ENCODE measurements around the gene AP2A2. TPM values are rescaled to one million over a fixed set of nuclear protein-coding genes. Genes with fewer than 3 reads are reported as not detected.

AP2A2 gene
- total RNA-seq, 2 experiments from 2014 or later, result 45.9 to 46.6 TPM

DNA sequence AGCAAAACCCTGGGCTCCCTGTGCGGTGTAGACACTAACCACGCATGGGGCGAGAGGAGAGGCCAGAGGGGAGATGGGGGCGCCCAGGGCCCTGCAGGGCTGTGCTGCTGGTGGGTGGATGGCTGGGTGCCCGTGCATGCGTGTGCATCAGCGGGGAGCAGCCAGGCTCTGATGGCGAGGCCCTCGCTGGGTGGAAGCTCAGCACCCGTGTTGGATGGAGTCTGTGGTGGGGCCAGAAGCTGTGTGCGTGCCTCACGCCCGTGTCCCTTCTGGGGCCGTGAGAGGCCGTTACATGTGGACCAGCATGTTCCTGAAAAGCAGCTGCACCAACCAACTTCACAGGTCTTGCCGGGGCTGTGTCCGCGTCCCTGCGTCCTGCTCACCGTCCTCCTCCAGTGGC, 77.5 kb downstream of the AP2A2 start:
- no peaks in the 10 kb centered on the region for H3K27me3 Mint-ChIP-seq
- H3K27ac Mint-ChIP-seq, result no peak overlapping the region
- POLR2A ChIA-PET, result no interaction called here
- DNase-seq (no peak), ATAC-seq (ENCODE audit: poor library complexity) (no peak)
- H3K9me3 Mint-ChIP-seq, result no peaks in the 10 kb centered on the region
- no peaks in the 10 kb centered on the region for H3K4me1 Mint-ChIP-seq (ENCODE audit: low read depth)
- H3K9me3 ChIP-seq (ENCODE audit: control insufficient read depth in 1 of 2, insufficient read depth in 1 of 2, low read length in 2 of 2), result no peaks in the 10 kb centered on the region
- peaks cover 72% of the 10 kb centered on the region for H3K36me3 Mint-ChIP-seq (ENCODE audit: low read depth)
- CTCF ChIA-PET, result no interaction called here
- no peak overlapping the region for H3K4me3 ChIP-seq (ENCODE audit: low read length)
- no peak overlapping the region for H3K4me3 Mint-ChIP-seq
- no peak overlapping the region for H3K27ac ChIP-seq (ENCODE audit: low read depth in 1 of 2, low read length in 2 of 2)
- peaks cover 76% of the 10 kb centered on the region for H3K36me3 ChIP-seq (ENCODE audit: insufficient read depth, low read length)
- H3K4me1 ChIP-seq (ENCODE audit: insufficient read depth, low read length), result no peaks in the 10 kb centered on the region
- H3K27me3 ChIP-seq (ENCODE audit: control insufficient read depth in 1 of 2, insufficient read depth in 2 of 2, low read length in 2 of 2), result no peaks in the 10 kb centered on the region
- intact Hi-C loops (cut with DNase I, micrococcal nuclease), result no loop called here
- TF ChIP-seq, protein P1, sequence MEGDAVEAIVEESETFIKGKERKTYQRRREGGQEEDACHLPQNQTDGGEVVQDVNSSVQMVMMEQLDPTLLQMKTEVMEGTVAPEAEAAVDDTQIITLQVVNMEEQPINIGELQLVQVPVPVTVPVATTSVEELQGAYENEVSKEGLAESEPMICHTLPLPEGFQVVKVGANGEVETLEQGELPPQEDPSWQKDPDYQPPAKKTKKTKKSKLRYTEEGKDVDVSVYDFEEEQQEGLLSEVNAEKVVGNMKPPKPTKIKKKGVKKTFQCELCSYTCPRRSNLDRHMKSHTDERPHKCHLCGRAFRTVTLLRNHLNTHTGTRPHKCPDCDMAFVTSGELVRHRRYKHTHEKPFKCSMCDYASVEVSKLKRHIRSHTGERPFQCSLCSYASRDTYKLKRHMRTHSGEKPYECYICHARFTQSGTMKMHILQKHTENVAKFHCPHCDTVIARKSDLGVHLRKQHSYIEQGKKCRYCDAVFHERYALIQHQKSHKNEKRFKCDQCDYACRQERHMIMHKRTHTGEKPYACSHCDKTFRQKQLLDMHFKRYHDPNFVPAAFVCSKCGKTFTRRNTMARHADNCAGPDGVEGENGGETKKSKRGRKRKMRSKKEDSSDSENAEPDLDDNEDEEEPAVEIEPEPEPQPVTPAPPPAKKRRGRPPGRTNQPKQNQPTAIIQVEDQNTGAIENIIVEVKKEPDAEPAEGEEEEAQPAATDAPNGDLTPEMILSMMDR (IDR thresholded peaks at IDR 0.05), result no peak

- H3K36me3 Mint-ChIP-seq (ENCODE audit: low read depth), result peaks cover 83% of the 10 kb centered on the region
- H3K4me3 Mint-ChIP-seq, result no peak overlapping the region
- no peak for DNase-seq
- H3K27me3 ChIP-seq (ENCODE audit: control insufficient read depth in 1 of 2, insufficient read depth in 2 of 2, low read length in 2 of 2), result no peaks in the 10 kb centered on the region
- TF ChIP-seq, protein P1 (IDR thresholded peaks at IDR 0.05), result no peak
- H3K27ac Mint-ChIP-seq, result no peak overlapping the region
- no peaks in the 10 kb centered on the region for H3K9me3 ChIP-seq (ENCODE audit: control insufficient read depth in 1 of 2, insufficient read depth in 1 of 2, low read length in 2 of 2)
- H3K27me3 Mint-ChIP-seq, result no peaks in the 10 kb centered on the region
- H3K36me3 ChIP-seq (ENCODE audit: insufficient read depth, low read length), result peaks cover 84% of the 10 kb centered on the region
- ChIA-PET POLR2A (no interaction called here), CTCF (no interaction called here)
- no peaks in the 10 kb centered on the region for H3K4me1 Mint-ChIP-seq (ENCODE audit: low read depth)
- H3K27ac ChIP-seq (ENCODE audit: low read depth in 1 of 2, low read length in 2 of 2), result no peak overlapping the region
- no peak overlapping the region for H3K4me3 ChIP-seq (ENCODE audit: low read length)
- no peaks in the 10 kb centered on the region for H3K4me1 ChIP-seq (ENCODE audit: insufficient read depth, low read length)
- ATAC-seq (ENCODE audit: poor library complexity), result no peak
- intact Hi-C loops (cut with DNase I, micrococcal nuclease), result no loop called here
- H3K9me3 Mint-ChIP-seq, result no peaks in the 10 kb centered on the region
These were observed 80.3 kb downstream of the AP2A2 start for GRCh38 chr11:1005928-1006327.

GRCh38 chr11:1006762-1007161, 81.1 kb downstream of the AP2A2 start:
- H3K4me1 ChIP-seq (ENCODE audit: insufficient read depth, low read length), result no peaks in the 10 kb centered on the region
- H3K4me3 ChIP-seq (ENCODE audit: low read length), result no peak overlapping the region
- DNase-seq, result no peak
- TF ChIP-seq, protein P1 (IDR thresholded peaks at IDR 0.05), result no peak
- no peaks in the 10 kb centered on the region for H3K9me3 ChIP-seq (ENCODE audit: control insufficient read depth in 1 of 2, insufficient read depth in 1 of 2, low read length in 2 of 2)
- ChIA-PET CTCF (no interaction called here), POLR2A (no interaction called here)
- no peaks in the 10 kb centered on the region for H3K27me3 Mint-ChIP-seq
- H3K36me3 ChIP-seq (ENCODE audit: insufficient read depth, low read length), result peaks cover 84% of the 10 kb centered on the region
- H3K27me3 ChIP-seq (ENCODE audit: control insufficient read depth in 1 of 2, insufficient read depth in 2 of 2, low read length in 2 of 2), result no peaks in the 10 kb centered on the region
- intact Hi-C loops (cut with DNase I, micrococcal nuclease), result no loop called here
- no peaks in the 10 kb centered on the region for H3K9me3 Mint-ChIP-seq
- no peak overlapping the region for H3K27ac ChIP-seq (ENCODE audit: low read depth in 1 of 2, low read length in 2 of 2)
- H3K4me1 Mint-ChIP-seq (ENCODE audit: low read depth), result no peaks in the 10 kb centered on the region
- H3K27ac Mint-ChIP-seq, result no peak overlapping the region
- ATAC-seq (ENCODE audit: poor library complexity), result no peak
- no peak overlapping the region for H3K4me3 Mint-ChIP-seq
- peaks cover 81% of the 10 kb centered on the region for H3K36me3 Mint-ChIP-seq (ENCODE audit: low read depth)

Measured in CD4-positive, alpha-beta T cell (primary cell).